Esophagus muscularis mucosa (tissue), 4 donors: ENCODE data around the gene GAS7. TPM values are rescaled to one million over a fixed set of nuclear protein-coding genes. Genes with fewer than 3 reads are reported as not detected.

Experiments
- DNase-seq: peaks from one replicate; pipeline ENCODE4 v3.0.0-alpha.2; 2017; ENCODE audit errors: extremely low spot score
- H3K27ac ChIP-seq, 4 donors: fragments of 200-600 bp; sonication (generic); replicated peaks in 1 of 4; 1 replicate in 3 of 4; 2 replicates in 1 of 4; pipeline ENCODE4 v1.5.1; 2016 to 2019; ENCODE audit warnings: mild to moderate bottlenecking in 1 of 4
- H3K27me3 ChIP-seq, 4 donors: fragments of 200-600 bp; sonication (generic); one replicate each; pipeline versions ENCODE4 v1.5.1 to v1.6.0; 2016 to 2019
- H3K36me3 ChIP-seq, 4 donors: fragments of 200-600 bp; sonication (generic); one replicate each; pipeline ENCODE4 v1.5.1; 2016 to 2019
- H3K4me1 ChIP-seq, 4 donors: fragments of 200-600 bp; sonication (generic); one replicate each; pipeline ENCODE4 v1.5.1; 2016 to 2019
- H3K4me3 ChIP-seq, 4 donors: fragments of 200-600 bp; sonication (generic); 1 replicate in 2 of 4; 2 replicates in 2 of 4; pipeline ENCODE4 v1.5.1; 2016 to 2019; ENCODE audit warnings: mild to moderate bottlenecking in 4 of 4, moderate library complexity in 1 of 4
- H3K9me3 ChIP-seq, 4 donors: fragments of 200-600 bp; sonication (generic); 1 replicate in 3 of 4; 2 replicates in 1 of 4; pipeline ENCODE4 v1.5.1; 2016 to 2019
- CTCF ChIP-seq, 3 experiments: fragments of 200-600 bp in 2 of 3; fragments of 450-650 bp in 1 of 3; sonication (generic) in 2 of 3; IDR thresholded peaks; one replicate each; pipeline ENCODE4 v1.5.1; 2017 to 2019; ENCODE audit warnings: antibody characterized with exemption in 3 of 3, mild to moderate bottlenecking in 2 of 3, moderate library complexity in 1 of 3
- EP300 ChIP-seq: sonication (generic); formaldehyde crosslinking; IDR thresholded peaks from one replicate; pipeline ENCODE4 v1.6.1; 2017; ENCODE audit warnings: antibody characterized with exemption
- POLR2A ChIP-seq: fragments of 450-650 bp; IDR thresholded peaks from one replicate; pipeline ENCODE4 v1.6.1; 2017; ENCODE audit warnings: antibody characterized with exemption, moderate library complexity, mild to moderate bottlenecking, low read depth
- POLR2AphosphoS5 ChIP-seq, 2 donors: sonication (generic); formaldehyde crosslinking; IDR thresholded peaks; one replicate each; pipeline ENCODE4 v1.6.1; 2017; ENCODE audit warnings: antibody characterized with exemption in 2 of 2
- WGBS: methylation state at CpG from one replicate; pipeline ENCODE4 v1.1.5; 2018; 5-methylcytosine and 5-hydroxymethylcytosine counted together
- intact Hi-C: fragments of 100-400 bp; cut with DNase I; formaldehyde crosslinking; loops from one replicate; pipeline ENCODE4 v1.15.1; 2023
- total RNA-seq, 4 donors: library from RNA; depleted of rRNA; stranded (reverse); fragments of >200 nt; gene quantifications; one replicate each; pipeline versions ENCODE4 v1.1.0 to v1.2.1, GENCODE V29; 2016

Gene GAS7
- total RNA-seq, 4 donors from 2014 or later: 77.3 to 124 (median 86.7) TPM

GRCh38 chr17:10169290-10169689 lies 29.1 kb downstream of the GAS7 start:
- Histone ChIP-seq H3K36me3 (no peaks in the 10 kb centered on the region), H3K27ac (no peak overlapping the region), H3K27me3 (peaks cover 0 to 5% (median 0%) of the 10 kb centered on the region in 4 donors), H3K9me3 (no peaks in the 10 kb centered on the region), H3K4me3 (no peak overlapping the region), H3K4me1 (peaks cover 13 to 33% (median 27%) of the 10 kb centered on the region in 4 donors)
- intact Hi-C loops: no loop called here
- 79% methylated on average over 4 of the region's 4 CpGs for WGBS
- DNase-seq: no peak
- TF ChIP-seq CTCF (IDR thresholded peaks at IDR 0.05) (no peak), POLR2A (no peak), POLR2AphosphoS5 (IDR thresholded peaks at IDR 0.05) (no peak), EP300 (no peak)

- DNase-seq: no peak
- TF ChIP-seq POLR2A (no peak), EP300 (no peak), POLR2AphosphoS5 (IDR thresholded peaks at IDR 0.05) (no peak)
- H3K4me3 ChIP-seq: no peak overlapping the region
- H3K9me3 ChIP-seq: no peaks in the 10 kb centered on the region
- WGBS: 79% methylated on average over 7 of the region's 7 CpGs
- intact Hi-C loops: no loop called here
- no peak overlapping the region for H3K27ac ChIP-seq
- peaks cover 3 to 22% (median 18%) of the 10 kb centered on the region in 4 donors for H3K4me1 ChIP-seq
- H3K36me3 ChIP-seq: no peaks in the 10 kb centered on the region
- peaks cover 0 to 5% (median 0%) of the 10 kb centered on the region in 4 donors for H3K27me3 ChIP-seq
Observed at GRCh38 chr17:10166176-10166935, 32.0 kb downstream of the GAS7 start.

- peaks cover 0 to 14% (median 10%) of the 10 kb centered on the region in 4 donors for H3K4me1 ChIP-seq
- intact Hi-C loops: no loop called here
- WGBS: 64% methylated on average over 5 of the region's 5 CpGs
- no peaks in the 10 kb centered on the region for H3K9me3 ChIP-seq
- no peaks in the 10 kb centered on the region for H3K27me3 ChIP-seq
- H3K27ac ChIP-seq: peak overlapping the region in 1 of 4 donors; percentile 44
- no peak for DNase-seq
- no peak for TF ChIP-seq EP300
- H3K36me3 ChIP-seq: no peaks in the 10 kb centered on the region
- no peak overlapping the region for H3K4me3 ChIP-seq
Observed at GRCh38 chr17:10162096-10162495, 36.3 kb downstream of the GAS7 start.

- intact Hi-C loops: no loop called here
- no peaks in the 10 kb centered on the region for H3K27me3 ChIP-seq
- DNase-seq: no peak
- H3K36me3 ChIP-seq: no peaks in the 10 kb centered on the region
- H3K9me3 ChIP-seq: no peaks in the 10 kb centered on the region
- H3K4me1 ChIP-seq: peaks cover 0 to 21% (median 17%) of the 10 kb centered on the region in 4 donors
- TF ChIP-seq POLR2AphosphoS5 (IDR thresholded peaks at IDR 0.05) (no peak), CTCF (IDR thresholded peaks at IDR 0.05) (no peak), POLR2A (no peak), EP300 (no peak)
- H3K27ac ChIP-seq: peak overlapping the region in 1 of 4 donors; percentile 26
- 74% methylated on average over 5 of the region's 5 CpGs for WGBS
- no peak overlapping the region for H3K4me3 ChIP-seq
Observed at GRCh38 chr17:10161386-10161785, 37.0 kb downstream of the GAS7 start.

- TF ChIP-seq CTCF (IDR thresholded peaks at IDR 0.05) (no peak), EP300 (no peak), POLR2A (no peak), POLR2AphosphoS5 (IDR thresholded peaks at IDR 0.05) (no peak)
- WGBS: 51% methylated on average over 9 of the region's 11 CpGs
- peak overlapping the region; percentile 45 to 65 (median 54) for H3K27ac ChIP-seq
- H3K4me1 ChIP-seq: peaks cover 0 to 25% (median 19%) of the 10 kb centered on the region in 4 donors
- H3K27me3 ChIP-seq: no peaks in the 10 kb centered on the region
- H3K9me3 ChIP-seq: no peaks in the 10 kb centered on the region
- H3K4me3 ChIP-seq: no peak overlapping the region
- intact Hi-C loops: no loop called here
- H3K36me3 ChIP-seq: no peaks in the 10 kb centered on the region
- DNase-seq: peak; percentile 92
Observed at GRCh38 chr17:10156948-10157607, 41.3 kb downstream of the GAS7 start.
